Epithelial cell of prostate (primary cell): ENCODE results near the gene PRICKLE2.
A peak's percentile ranks its signal among the peaks of the same experiment; 100 is the strongest.

Experiments
- DNase-seq: peaks from one replicate; pipeline ENCODE4 v3.0.0-alpha.2; 2011; ENCODE audit warnings: low read depth, low spot score
- H3K27ac ChIP-seq: fragments of 450-650 bp; 2 replicates; pipeline ENCODE4 v1.5.1; 2017; ENCODE audit warnings: mild to moderate bottlenecking

Gene PRICKLE2

GRCh38 chr3:64166584-64167162, 58.6 kb downstream of the PRICKLE2 start:
- DNase-seq = no peak
- H3K27ac ChIP-seq = peak overlapping the region; percentile 63

- DNase-seq = no peak
- H3K27ac ChIP-seq = peak overlapping the region; percentile 77
Measured at GRCh38 chr3:64164349-64164748, 60.9 kb downstream of the PRICKLE2 start.

- H3K27ac ChIP-seq = peak overlapping the region; percentile 77
- DNase-seq = peak; percentile 74
Measured at GRCh38 chr3:64163755-64164148, 61.5 kb downstream of the PRICKLE2 start.

- H3K27ac ChIP-seq = peak overlapping the region; percentile 77
- DNase-seq = no peak
Measured at GRCh38 chr3:64163019-64163754, 62.1 kb downstream of the PRICKLE2 start.

GRCh38 chr3:64161481-64161952, 63.7 kb downstream of the PRICKLE2 start:
- no peak overlapping the region for H3K27ac ChIP-seq
- DNase-seq = no peak

- no peak for DNase-seq
- H3K27ac ChIP-seq = no peak overlapping the region
Measured at GRCh38 chr3:64160000-64160695, 65.1 kb downstream of the PRICKLE2 start.

GRCh38 chr3:64158334-64158733, 66.9 kb downstream of the PRICKLE2 start:
- H3K27ac ChIP-seq = no peak overlapping the region
- DNase-seq = no peak

GRCh38 chr3:64157150-64158035, 67.9 kb downstream of the PRICKLE2 start:
- no peak overlapping the region for H3K27ac ChIP-seq
- DNase-seq = no peak

GRCh38 chr3:64155328-64155727, 69.9 kb downstream of the PRICKLE2 start:
- no peak for DNase-seq
- no peak overlapping the region for H3K27ac ChIP-seq

GRCh38 chr3:64152676-64153466, 72.4 kb downstream of the PRICKLE2 start:
- no peak for DNase-seq
- H3K27ac ChIP-seq = no peak overlapping the region

- DNase-seq = no peak
- no peak overlapping the region for H3K27ac ChIP-seq
Measured at GRCh38 chr3:64152086-64152485, 73.2 kb downstream of the PRICKLE2 start.

GRCh38 chr3:64151342-64151871, 73.9 kb downstream of the PRICKLE2 start:
- DNase-seq = no peak

GRCh38 chr3:64150623-64151207, 74.6 kb downstream of the PRICKLE2 start:
- no peak for DNase-seq
- H3K27ac ChIP-seq = no peak overlapping the region

More at GRCh38 chr3:64151342-64151871, 73.9 kb downstream of the PRICKLE2 start:
- H3K27ac ChIP-seq = no peak overlapping the region

GRCh38 chr3:64149886-64150285, 75.4 kb downstream of the PRICKLE2 start:
- no peak for DNase-seq
- no peak overlapping the region for H3K27ac ChIP-seq

GRCh38 chr3:64148955-64149653, 76.2 kb downstream of the PRICKLE2 start:
- DNase-seq = no peak
- no peak overlapping the region for H3K27ac ChIP-seq

GRCh38 chr3:64147211-64147610, 78.1 kb downstream of the PRICKLE2 start:
- no peak for DNase-seq
- no peak overlapping the region for H3K27ac ChIP-seq

- DNase-seq = no peak
- H3K27ac ChIP-seq = no peak overlapping the region
Measured at GRCh38 chr3:64145438-64145837, 79.8 kb downstream of the PRICKLE2 start.

- peak overlapping the region; percentile 35 for H3K27ac ChIP-seq
- DNase-seq = no peak
Measured at GRCh38 chr3:64144241-64144900, 80.9 kb downstream of the PRICKLE2 start.
